B cell (primary cell): Measurements from ENCODE around the gene LRTM2. TPM values are rescaled to one million over a fixed set of nuclear protein-coding genes. Genes with fewer than 3 reads are reported as not detected.

ENCODE experiments used
- ATAC-seq: fragments of 200-7000 bp; cut with Tn5 transposase; one replicate; pipeline ENCODE4 v1.10.0; 2021; ENCODE audit warnings: low read depth, mild to moderate bottlenecking, moderate number of reproducible peaks, moderate library complexity
- CTCF ChIA-PET: fragments of 350-600 bp; sonication (Branson Sonifier 250); formaldehyde crosslinking; loops from one replicate; lab custom pipeline; 2021; ENCODE audit warnings: antibody characterized with exemption, inconsistent platforms; lab: Charles Lee
- POLR2A ChIA-PET: fragments of 350-600 bp; sonication (Branson Sonifier 250); formaldehyde crosslinking; loops from one replicate; lab custom pipeline; 2021; ENCODE audit warnings: antibody characterized with exemption; lab: Charles Lee
- DNase-seq: peaks from one replicate; pipeline ENCODE4 v3.0.0; 2013
- H2AFZ ChIP-seq: 2 replicates; pipeline ENCODE4 v1.6.1; 2012; ENCODE audit warnings: mild to moderate bottlenecking, low read depth, low read length; ENCODE audit not compliant: insufficient read depth, poor library complexity, severe bottlenecking
- H3K27ac ChIP-seq, 2 donors: 1 replicate in 1 of 2; 2 replicates in 1 of 2; pipeline ENCODE4 v1.5.1; 2012 to 2013; ENCODE audit warnings: low read length in 2 of 2, mild to moderate bottlenecking in 2 of 2, moderate library complexity in 1 of 2
- H3K27me3 ChIP-seq, 4 experiments: fragments of 200-600 bp in 1 of 4; sonication (generic) in 1 of 4; replicated peaks in 1 of 4; 1 replicate in 2 of 4; 2 replicates in 2 of 4; pipeline versions ENCODE4 v1.6.1 to v1.7.0; 2013 to 2016; ENCODE audit warnings: low read length in 3 of 4, mild to moderate bottlenecking in 2 of 4, mixed read lengths in 1 of 4, moderate library complexity in 1 of 4; ENCODE audit not compliant: insufficient read depth in 4 of 4, control insufficient read depth in 3 of 4; ENCODE audit errors: control extremely low read depth in 1 of 4
- H3K36me3 ChIP-seq, 2 experiments: replicated peaks in 1 of 2; 1 replicate in 1 of 2; 2 replicates in 1 of 2; pipeline versions ENCODE4 v1.6.1 to v1.7.1; 2013; ENCODE audit warnings: low read length in 1 of 2; ENCODE audit not compliant: insufficient read depth in 2 of 2, control insufficient read depth in 1 of 2; ENCODE audit errors: control extremely low read depth in 1 of 2, extremely low read depth in 1 of 2
- H3K4me1 ChIP-seq, 2 donors: fragments of 200-600 bp in 1 of 2; sonication (generic) in 1 of 2; 1 replicate in 1 of 2; 2 replicates in 1 of 2; pipeline versions ENCODE4 v1.5.1 to v1.6.1; 2013 to 2017; ENCODE audit warnings: low read length in 2 of 2; ENCODE audit not compliant: control insufficient read depth in 2 of 2, insufficient read depth in 2 of 2
- H3K4me2 ChIP-seq: replicated peaks from 2 replicates; pipeline ENCODE3; 2012; ENCODE audit warnings: mild to moderate bottlenecking, low read depth, low read length; ENCODE audit not compliant: poor library complexity, severe bottlenecking
- H3K4me3 ChIP-seq, 5 experiments: fragments of 200-600 bp in 1 of 5; sonication (generic) in 1 of 5; 1 replicate in 3 of 5; 2 replicates in 2 of 5; pipeline versions ENCODE4 v1.5.1 to v1.7.0; 2011 to 2016; ENCODE audit warnings: low read length in 4 of 5, mild to moderate bottlenecking in 4 of 5, low read depth in 2 of 5, control low read depth in 1 of 5, moderate library complexity in 1 of 5; ENCODE audit not compliant: insufficient read depth in 1 of 5; ENCODE audit errors: control extremely low read depth in 1 of 5, extremely low read depth in 1 of 5
- H3K79me2 ChIP-seq: fragments of 200-600 bp; sonication (generic); one replicate; pipeline ENCODE4 v1.6.0; 2016; ENCODE audit warnings: low read length; ENCODE audit not compliant: control insufficient read depth, insufficient read depth
- H3K9ac ChIP-seq: fragments of 200-600 bp; sonication (generic); 2 replicates; pipeline ENCODE4 v1.6.1; 2017; ENCODE audit warnings: mild to moderate bottlenecking, low read length, moderate library complexity
- H3K9me3 ChIP-seq, 3 donors: one replicate each; pipeline versions ENCODE4 v1.6.1 to v1.7.1; 2013; ENCODE audit warnings: low read length in 2 of 3; ENCODE audit not compliant: control insufficient read depth in 2 of 3, insufficient read depth in 1 of 3; ENCODE audit errors: control extremely low read depth in 1 of 3
- H4K20me1 ChIP-seq: 2 replicates; pipeline ENCODE4 v1.6.0; 2012; ENCODE audit warnings: mild to moderate bottlenecking, low read length; ENCODE audit not compliant: insufficient read depth, control insufficient read depth, poor library complexity, severe bottlenecking
- H3K27ac Mint-ChIP-seq: one replicate; pipeline ENCODE4 v1.8.0; 2021; ENCODE audit warnings: mixed read lengths
- H3K27me3 Mint-ChIP-seq: one replicate; pipeline ENCODE4 v1.8.0; 2021; ENCODE audit warnings: mixed read lengths
- H3K4me1 Mint-ChIP-seq: one replicate; pipeline ENCODE4 v1.8.0; 2021; ENCODE audit warnings: mixed read lengths
- H3K4me3 Mint-ChIP-seq: one replicate; pipeline ENCODE4 v1.8.0; 2021; ENCODE audit warnings: mixed read lengths
- H3K9me3 Mint-ChIP-seq: one replicate; pipeline ENCODE4 v1.8.0; 2022; ENCODE audit warnings: mixed read lengths; ENCODE audit not compliant: insufficient read depth
- EZH2 ChIP-seq: IDR thresholded peaks from 2 replicates; pipeline ENCODE4 v1.6.1; 2012; ENCODE audit warnings: borderline replicate concordance, low read depth, mild to moderate bottlenecking, moderate library complexity, low read length; ENCODE audit not compliant: insufficient read depth, poor library complexity, severe bottlenecking
- WGBS: methylation state at CpG from one replicate; pipeline ENCODE4 v1.1.5; 2013; ENCODE audit warnings: missing lambda C conversion rate; ENCODE audit not compliant: insufficient coverage; 5-methylcytosine and 5-hydroxymethylcytosine counted together
- intact Hi-C: fragments of 100-400 bp; cut with micrococcal nuclease; formaldehyde crosslinking; loops from one replicate; pipeline ENCODE4 v1.10.0; 2022
- polyA plus RNA-seq: library from polyadenylated mRNA; depleted of rRNA; stranded (reverse); fragments of >200 nt; gene quantifications from 2 replicates; pipeline ENCODE4 v1.2.3, GENCODE V29; 2012
- total RNA-seq, 2 donors: library from RNA; stranded (reverse); fragments of 120-200 nt in 1 of 2; gene quantifications; 1 replicate in 1 of 2; 2 replicates in 1 of 2; pipeline versions ENCODE4 v1.2.3 to v1.2.4, GENCODE V29; 2013 to 2022
- TF ChIP-seq, protein P1 (sequence below): fragments of 200-600 bp; IDR thresholded peaks from one replicate; pipeline ENCODE4 v1.8.0; 2022; ENCODE audit warnings: antibody characterized with exemption, mild to moderate bottlenecking

The LRTM2 gene
- total and polyA plus RNA-seq, 2 donors (not counting 1 experiment from before 2014, with no cell fraction given) = not detected

DNA sequence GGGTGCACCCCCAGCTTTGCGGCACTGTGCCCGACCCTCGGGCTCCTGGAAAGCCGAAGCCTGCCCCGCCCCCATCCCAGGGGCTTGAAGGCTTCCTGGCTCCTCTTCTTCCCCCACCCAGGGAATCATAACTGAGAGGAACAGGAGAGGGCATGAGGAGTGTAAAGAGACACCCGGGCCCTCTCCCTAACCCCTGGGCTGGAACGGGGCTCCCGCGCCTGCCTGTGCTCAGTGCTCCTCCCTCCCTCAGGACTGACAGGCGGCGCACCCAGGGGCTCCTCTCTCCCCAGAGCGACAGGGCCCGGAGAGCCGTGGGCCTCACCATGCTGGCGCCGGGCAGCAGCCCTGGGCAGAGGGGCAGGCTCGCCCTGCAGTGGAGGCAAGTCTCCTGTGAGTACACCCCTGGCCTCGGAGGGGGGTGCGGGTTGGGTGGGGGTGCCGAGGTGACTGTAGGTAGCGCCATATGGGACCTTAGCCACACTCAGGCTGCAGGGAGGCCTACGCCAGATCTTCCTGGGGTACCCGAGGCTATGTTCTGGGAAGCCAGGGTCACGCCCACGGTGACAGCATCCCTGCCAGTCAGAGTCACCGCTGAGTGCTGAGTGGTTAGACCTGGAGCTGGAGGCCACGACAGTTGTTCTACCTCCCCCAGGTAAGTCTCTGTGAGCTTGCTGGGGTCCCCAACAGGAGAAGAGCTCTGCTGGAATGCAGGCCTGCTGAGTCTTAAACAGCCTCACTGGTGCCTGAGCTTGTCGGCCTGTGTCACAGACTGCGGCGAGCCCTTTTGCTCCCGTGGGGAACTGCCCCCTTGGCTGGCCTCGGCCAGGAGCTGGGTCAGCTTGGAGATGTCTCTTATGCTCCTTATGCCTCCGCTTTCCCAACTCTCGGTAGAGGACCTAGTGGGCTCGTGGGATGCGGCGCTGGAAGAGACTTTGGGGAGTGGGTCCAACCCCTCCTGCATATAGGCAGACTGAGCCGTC is 7.8 kb downstream of the LRTM2 start:
- no peak overlapping the region for H3K4me3 Mint-ChIP-seq
- Histone ChIP-seq H3K79me2 (no peaks in the 10 kb centered on the region), H3K4me2 (no peak overlapping the region), H3K9me3 (peaks cover 0 to 8% (median 0%) of the 10 kb centered on the region in 3 donors), H3K9ac (no peak overlapping the region), H3K36me3 (no peaks in the 10 kb centered on the region), H2AFZ (no peak overlapping the region), H4K20me1 (no peaks in the 10 kb centered on the region), H3K27me3 (peaks cover 0 to 18% (median 3%) of the 10 kb centered on the region in 4 experiments), H3K4me1 (no peaks in the 10 kb centered on the region), H3K4me3 (no peak overlapping the region), H3K27ac (no peak overlapping the region)
- ATAC-seq = no peak
- no peak for TF ChIP-seq EZH2
- TF ChIP-seq, protein P1, sequence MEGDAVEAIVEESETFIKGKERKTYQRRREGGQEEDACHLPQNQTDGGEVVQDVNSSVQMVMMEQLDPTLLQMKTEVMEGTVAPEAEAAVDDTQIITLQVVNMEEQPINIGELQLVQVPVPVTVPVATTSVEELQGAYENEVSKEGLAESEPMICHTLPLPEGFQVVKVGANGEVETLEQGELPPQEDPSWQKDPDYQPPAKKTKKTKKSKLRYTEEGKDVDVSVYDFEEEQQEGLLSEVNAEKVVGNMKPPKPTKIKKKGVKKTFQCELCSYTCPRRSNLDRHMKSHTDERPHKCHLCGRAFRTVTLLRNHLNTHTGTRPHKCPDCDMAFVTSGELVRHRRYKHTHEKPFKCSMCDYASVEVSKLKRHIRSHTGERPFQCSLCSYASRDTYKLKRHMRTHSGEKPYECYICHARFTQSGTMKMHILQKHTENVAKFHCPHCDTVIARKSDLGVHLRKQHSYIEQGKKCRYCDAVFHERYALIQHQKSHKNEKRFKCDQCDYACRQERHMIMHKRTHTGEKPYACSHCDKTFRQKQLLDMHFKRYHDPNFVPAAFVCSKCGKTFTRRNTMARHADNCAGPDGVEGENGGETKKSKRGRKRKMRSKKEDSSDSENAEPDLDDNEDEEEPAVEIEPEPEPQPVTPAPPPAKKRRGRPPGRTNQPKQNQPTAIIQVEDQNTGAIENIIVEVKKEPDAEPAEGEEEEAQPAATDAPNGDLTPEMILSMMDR = no peak
- WGBS = 90% methylated on average over 28 of the region's 38 CpGs
- H3K4me1 Mint-ChIP-seq = peaks cover 3% of the 10 kb centered on the region
- CTCF ChIA-PET = interaction anchor here (1.1 kb wide), 1 partner anchor 112 kb away, joined by 3 read pairs; no protein-coding TSS in a partner anchor
- POLR2A ChIA-PET = no interaction called here
- intact Hi-C loops = no loop called here
- H3K9me3 Mint-ChIP-seq = no peaks in the 10 kb centered on the region
- peaks cover 38% of the 10 kb centered on the region for H3K27me3 Mint-ChIP-seq
- no peak overlapping the region for H3K27ac Mint-ChIP-seq
- no peak for DNase-seq

DNA sequence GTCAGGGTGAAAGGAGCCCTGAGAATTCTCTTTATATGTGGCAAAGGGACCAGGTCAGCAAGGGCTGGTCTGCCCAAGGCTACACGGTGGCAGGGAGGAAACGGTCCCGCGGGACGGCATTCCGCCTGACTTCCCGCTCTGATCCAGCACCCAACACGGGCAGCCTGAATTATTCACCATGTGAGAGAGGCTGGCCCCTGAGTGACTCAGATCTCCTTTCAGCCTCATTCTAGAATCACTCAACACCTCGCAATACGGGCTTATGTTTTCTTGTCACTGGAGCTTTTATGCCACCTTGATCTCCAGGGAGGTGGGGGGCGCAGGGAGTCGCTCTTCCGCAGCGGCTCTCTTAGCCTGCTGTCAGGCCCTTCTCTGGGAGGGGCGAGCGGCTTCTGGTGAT is 8.5 kb downstream of the LRTM2 start:
- H3K4me1 ChIP-seq = no peaks in the 10 kb centered on the region
- no peaks in the 10 kb centered on the region for H3K79me2 ChIP-seq
- H3K36me3 ChIP-seq = no peaks in the 10 kb centered on the region
- H3K9me3 ChIP-seq = peaks cover 0 to 8% (median 0%) of the 10 kb centered on the region in 3 donors
- Mint-ChIP-seq H3K27me3 (peaks cover 40% of the 10 kb centered on the region), H3K4me3 (no peak overlapping the region), H3K27ac (no peak overlapping the region), H3K4me1 (peaks cover 3% of the 10 kb centered on the region), H3K9me3 (no peaks in the 10 kb centered on the region)
- no peaks in the 10 kb centered on the region for H4K20me1 ChIP-seq
- WGBS = 93% methylated on average over 16 of the region's 16 CpGs
- H3K27ac ChIP-seq = no peak overlapping the region
- no peak for ATAC-seq
- H3K27me3 ChIP-seq = peaks cover 0 to 18% (median 3%) of the 10 kb centered on the region in 4 experiments
- H2AFZ ChIP-seq = no peak overlapping the region
- no peak overlapping the region for H3K9ac ChIP-seq
- CTCF ChIA-PET = interaction anchor here (1.1 kb wide), 1 partner anchor 111 kb away, joined by 3 read pairs; no protein-coding TSS in a partner anchor
- intact Hi-C loops = no loop called here
- POLR2A ChIA-PET = no interaction called here
- no peak for DNase-seq
- TF ChIP-seq EZH2 = no peak
- TF ChIP-seq, protein P1 = no peak
- H3K4me2 ChIP-seq = no peak overlapping the region
- H3K4me3 ChIP-seq = no peak overlapping the region
